Measurements from ENCODE around the gene IL22RA1. TPM values are rescaled to one million over a fixed set of nuclear protein-coding genes. Genes with fewer than 3 reads are reported as not detected.

IL22RA1 gene
- total and polyA plus RNA-seq, 9 of the 15 experiments (the other 6 are each of a cell fraction or from before 2014, with no cell fraction given) = not detected

GRCh38 chr1:24185076-24185475 is 42.1 kb upstream of the IL22RA1 start (continued):
- no peak for TF ChIP-seq HMGXB4 (CRISPR knock-in tag; IDR thresholded peaks at IDR 0.05)
- no peak for TF ChIP-seq NCOA4 (IDR thresholded peaks at IDR 0.05; ENCODE audit: partially characterized antibody)

GRCh38 chr1:24182061-24182460 is 39.1 kb upstream of the IL22RA1 start:
- 0% methylated on average over 6 of the region's 6 CpGs for WGBS (ENCODE audit: insufficient coverage, low coverage, missing lambda C conversion rate)
- peaks cover 26 to 67% of the 10 kb centered on the region in 2 experiments for H3K27me3 ChIP-seq (ENCODE audit: control insufficient read depth in 2 of 2, insufficient read depth in 2 of 2, low read length in 2 of 2)
- FAIRE-seq (no peak), DNase-seq (ENCODE audit: extremely low read depth in 1 of 4, low spot score in 3 of 4) (no peak), ATAC-seq (no peak)
- no peaks in the 10 kb centered on the region for H3K9me1 ChIP-seq (ENCODE audit: control insufficient read depth, insufficient read depth, low read length)
- no peaks in the 10 kb centered on the region for H3K79me2 ChIP-seq (ENCODE audit: control insufficient read depth, insufficient read depth, low read length)
- ChIA-PET POLR2A (interaction anchor here (0.6 to 0.7 kb wide), 2 partner anchors 218 to 729 kb away, joined by 3 to 6 read pairs; no protein-coding TSS in a partner anchor), CTCF (ENCODE audit: low intra/inter-chr PET ratio) (no interaction called here)
- intact Hi-C loops (cut with micrococcal nuclease) (no loop called here), in situ Hi-C loops (cut with MboI) (no loop called here)
- H4K20me1 ChIP-seq (replicated peaks; ENCODE audit: control insufficient read depth, insufficient read depth, low read length) = no peaks in the 10 kb centered on the region
- no peaks in the 10 kb centered on the region for H3K9me3 ChIP-seq (replicated peaks; ENCODE audit: control insufficient read depth, insufficient read depth, low read depth, low read length)
- no peak overlapping the region for H3K27ac ChIP-seq (ENCODE audit: extremely low read depth, low read depth, low read length)
- H3K4me2 ChIP-seq (ENCODE audit: insufficient read depth, low read length) = no peak overlapping the region
- no peak overlapping the region for H3K9ac ChIP-seq (ENCODE audit: insufficient read depth in 1 of 2, low read depth in 2 of 2, low read length in 2 of 2)
- no peaks in the 10 kb centered on the region for H3K36me3 ChIP-seq (ENCODE audit: control insufficient read depth, insufficient read depth, low read length)
- H3K4me3 ChIP-seq = no peak overlapping the region
- no TSS peak for BruUV-seq (replicated peaks)
- H2AFZ ChIP-seq (ENCODE audit: low read depth, low read length) = no peak overlapping the region
- H3K4me1 ChIP-seq (replicated peaks in 1 of 2; ENCODE audit: control insufficient read depth in 2 of 2, insufficient read depth in 2 of 2, low read length in 2 of 2) = peaks cover 0 to 3% of the 10 kb centered on the region in 2 experiments; a peak in 2 of 5 replicates
- TF ChIP-seq KDM1A (IDR thresholded peaks at IDR 0.05) (no peak), FIP1L1 (IDR thresholded peaks at IDR 0.05; ENCODE audit: low read depth, low read length, poor library complexity, severe bottlenecking) (no peak), HMGN3 (IDR thresholded peaks at IDR 0.05; ENCODE audit: borderline replicate concordance, extremely low read depth, insufficient read length, low read depth, low read length) (no peak), USF1 (CRISPR knock-in tag; IDR thresholded peaks at IDR 0.05) (no peak), ZNF740 (CRISPR knock-in tag; IDR thresholded peaks at IDR 0.05) (no peak), ZNF740 (tag; IDR thresholded peaks at IDR 0.05) (no peak), THRB (CRISPR knock-in tag; conservative IDR thresholded peaks at IDR 0.05) (no peak), ESRRA (IDR thresholded peaks at IDR 0.05; ENCODE audit: borderline replicate concordance, low read depth) (no peak), ZNF764 (CRISPR knock-in tag; IDR thresholded peaks at IDR 0.05; ENCODE audit: low read depth) (no peak), SMARCA5 (IDR thresholded peaks at IDR 0.05) (no peak), SETDB1 (IDR thresholded peaks at IDR 0.05; ENCODE audit: low read length) (no peak), MCM7 (IDR thresholded peaks at IDR 0.05) (no peak), ZFP30 (CRISPR knock-in tag; IDR thresholded peaks at IDR 0.05; ENCODE audit: borderline replicate concordance) (no peak)

Measured in K562 (cell line).